GM12891 (cell line): ENCODE measurements around the gene ELFN1.

Experiments
- DNase-seq: peaks from one replicate; pipeline ENCODE4 v3.0.0; 2011; ENCODE audit warnings: low spot score; ENCODE audit not compliant: insufficient read length
- FAIRE-seq: peaks from 2 replicates; lab custom pipeline; 2011; peaks lifted over from hg19 to GRCh38; lab: Jason Lieb, UNC
- PAX5 ChIP-seq: IDR thresholded peaks from 2 replicates; pipeline ENCODE4 v1.6.1; 2011; ENCODE audit warnings: low read length, moderate library complexity, mild to moderate bottlenecking; ENCODE audit not compliant: insufficient read depth, severe bottlenecking
- POLR2A ChIP-seq: IDR thresholded peaks from 2 replicates; pipeline ENCODE4 v1.6.1; 2011; ENCODE audit warnings: low read depth, low read length, control low read depth
- POLR2AphosphoS5 ChIP-seq: IDR thresholded peaks from 2 replicates; pipeline ENCODE4 v1.6.1; 2011; ENCODE audit warnings: low read depth, low read length, control low read depth
- POU2F2 ChIP-seq: IDR thresholded peaks from 2 replicates; pipeline ENCODE4 v1.6.1; 2011; ENCODE audit warnings: low read depth, mild to moderate bottlenecking, control low read depth, low read length, moderate library complexity
- SPI1 ChIP-seq: IDR thresholded peaks from 2 replicates; pipeline ENCODE4 v1.6.1; 2011; ENCODE audit warnings: low read depth, low read length, control low read depth
- TAF1 ChIP-seq: IDR thresholded peaks from 2 replicates; pipeline ENCODE4 v1.6.1; 2011; ENCODE audit warnings: low read depth, low read length, control low read depth

Gene ELFN1

DNA sequence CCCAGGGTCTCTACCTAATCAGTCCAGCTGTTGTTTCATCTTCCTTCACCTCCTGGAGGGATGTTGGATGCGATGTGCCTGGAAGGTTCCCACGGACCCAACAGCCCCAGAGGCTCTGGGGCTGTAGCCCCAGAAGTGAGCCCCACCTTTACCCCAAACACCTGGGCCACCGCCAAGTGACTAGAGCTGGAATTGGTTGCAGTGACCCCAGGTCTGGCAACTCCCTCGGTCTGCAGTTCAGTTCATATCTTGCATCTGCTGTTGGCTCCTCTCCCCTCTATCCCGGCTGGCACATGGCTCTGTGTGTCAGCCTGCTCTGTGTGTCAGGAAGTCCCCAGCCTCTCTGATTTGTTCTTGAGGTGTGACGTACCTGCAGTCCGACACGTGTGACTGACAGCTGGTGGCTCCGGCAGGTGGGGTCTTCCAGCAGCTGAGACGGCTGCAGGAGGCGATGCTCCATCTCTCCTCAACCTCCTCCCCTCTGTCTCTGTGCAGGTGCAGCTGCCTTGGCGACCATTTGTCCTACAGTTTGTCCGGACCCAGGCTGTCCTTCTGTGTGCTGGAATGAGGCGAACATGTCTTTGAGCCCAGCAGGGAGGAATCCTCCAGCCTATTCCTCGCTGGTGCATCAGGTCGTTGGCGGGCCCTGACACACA, 38.6 kb downstream of the ELFN1 start:
- DNase-seq (no peak), FAIRE-seq (no peak)
- TF ChIP-seq POU2F2 (no peak), PAX5 (no peak), TAF1 (no peak), POLR2AphosphoS5 (no peak), SPI1 (no peak), POLR2A (no peak)

DNA sequence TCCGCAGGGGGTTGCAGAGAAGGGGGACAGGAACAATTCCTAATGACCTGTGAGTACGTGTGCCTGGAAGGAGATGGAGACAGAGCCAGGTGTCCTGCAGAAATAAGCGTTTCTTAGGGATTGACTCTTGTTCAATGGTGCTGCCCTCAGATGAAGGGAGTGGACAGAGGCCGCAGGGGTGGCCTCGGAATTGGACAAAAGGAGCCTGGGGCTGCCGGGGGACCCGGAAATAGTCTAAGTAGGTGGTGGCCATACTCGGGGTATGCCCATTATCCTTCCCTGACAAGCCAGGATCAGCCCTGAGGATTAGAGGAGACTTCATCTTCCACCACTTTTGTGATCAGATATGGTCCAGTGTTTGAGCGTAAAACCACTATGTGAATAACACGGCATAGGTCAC, 39.2 kb downstream of the ELFN1 start:
- FAIRE-seq (no peak), DNase-seq (no peak)
- TF ChIP-seq POLR2AphosphoS5 = no peak
- no peak for TF ChIP-seq SPI1
- TF ChIP-seq PAX5 = no peak
- no peak for TF ChIP-seq POU2F2
- TF ChIP-seq TAF1 = no peak
- no peak for TF ChIP-seq POLR2A

DNA sequence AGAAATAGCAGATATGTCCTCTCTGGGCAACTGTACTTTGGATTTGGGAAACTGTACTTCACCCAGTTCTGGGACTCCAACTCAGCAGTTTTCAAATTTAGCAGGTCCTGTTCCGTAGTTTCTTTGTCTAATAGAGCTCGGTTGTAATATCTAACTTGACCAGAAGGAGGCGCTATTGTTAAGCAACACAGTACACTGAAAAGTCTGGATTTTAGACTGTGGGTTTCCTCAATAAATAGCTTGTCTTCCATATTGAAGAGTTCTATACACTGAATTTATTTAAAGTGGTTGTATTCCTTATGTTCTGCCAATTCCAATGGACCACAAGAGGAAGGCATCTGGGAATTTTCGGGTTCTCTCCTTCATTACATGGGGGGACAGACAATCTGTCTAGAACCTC, 39.8 kb downstream of the ELFN1 start:
- FAIRE-seq (no peak), DNase-seq (no peak)
- TF ChIP-seq TAF1 = no peak
- TF ChIP-seq SPI1 = no peak
- no peak for TF ChIP-seq POLR2AphosphoS5
- TF ChIP-seq POU2F2 = no peak
- no peak for TF ChIP-seq PAX5
- no peak for TF ChIP-seq POLR2A

DNA sequence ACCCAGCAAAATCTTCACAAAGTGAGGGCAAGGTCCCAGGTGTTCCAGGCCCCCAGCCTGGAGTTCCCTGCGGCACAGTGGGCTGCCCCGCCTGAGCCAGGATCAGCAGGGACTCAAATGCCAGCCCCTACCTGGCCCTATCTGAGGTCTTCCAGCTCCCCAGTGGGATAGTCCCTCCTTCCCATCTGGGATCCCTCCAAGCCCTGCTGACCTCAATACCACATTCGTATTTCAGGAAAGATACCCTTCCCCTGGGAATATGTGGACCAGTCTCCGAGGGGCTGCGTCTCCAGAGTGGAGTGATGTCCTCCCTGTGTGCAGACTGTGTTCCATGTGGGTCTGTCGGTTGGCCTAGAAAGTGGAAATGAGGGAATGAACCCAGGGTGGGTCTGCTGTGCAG, 40.9 kb downstream of the ELFN1 start:
- FAIRE-seq (no peak), DNase-seq (no peak)
- TF ChIP-seq POLR2A = no peak
- TF ChIP-seq SPI1 = no peak
- no peak for TF ChIP-seq PAX5
- TF ChIP-seq POLR2AphosphoS5 = no peak
- no peak for TF ChIP-seq TAF1
- TF ChIP-seq POU2F2 = no peak

DNA sequence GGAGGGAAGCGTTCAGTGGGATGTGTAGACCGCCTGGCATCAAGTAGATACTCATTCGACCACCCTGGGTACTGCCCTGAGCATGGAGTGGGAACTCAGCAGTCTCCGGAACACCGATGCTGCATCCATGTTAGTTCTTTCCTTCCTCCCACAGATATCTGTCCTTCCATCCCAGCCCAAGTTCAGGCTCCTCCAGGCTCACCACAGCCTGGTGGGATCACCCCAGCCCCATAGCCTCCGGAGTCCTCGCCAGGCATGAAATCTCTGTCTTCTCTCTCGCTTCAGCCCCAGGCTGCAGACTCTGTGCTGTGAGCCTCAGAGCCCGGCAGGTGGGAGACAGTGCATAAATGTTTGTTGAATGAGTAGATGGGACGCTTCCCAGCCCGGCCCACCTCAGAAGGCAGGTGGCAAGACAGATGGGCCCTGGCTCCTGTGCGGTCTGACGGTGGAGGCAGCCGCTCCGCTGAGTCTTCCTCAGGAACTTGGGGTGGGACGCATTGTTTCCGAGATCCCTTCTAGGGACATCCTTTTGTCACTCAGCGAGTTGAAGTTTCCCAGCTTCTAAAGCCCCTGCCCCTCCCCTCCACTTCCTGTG, 42.9 kb downstream of the ELFN1 start:
- no peak for FAIRE-seq
- TF ChIP-seq PAX5 = no peak
- DNase-seq = no peak

DNA sequence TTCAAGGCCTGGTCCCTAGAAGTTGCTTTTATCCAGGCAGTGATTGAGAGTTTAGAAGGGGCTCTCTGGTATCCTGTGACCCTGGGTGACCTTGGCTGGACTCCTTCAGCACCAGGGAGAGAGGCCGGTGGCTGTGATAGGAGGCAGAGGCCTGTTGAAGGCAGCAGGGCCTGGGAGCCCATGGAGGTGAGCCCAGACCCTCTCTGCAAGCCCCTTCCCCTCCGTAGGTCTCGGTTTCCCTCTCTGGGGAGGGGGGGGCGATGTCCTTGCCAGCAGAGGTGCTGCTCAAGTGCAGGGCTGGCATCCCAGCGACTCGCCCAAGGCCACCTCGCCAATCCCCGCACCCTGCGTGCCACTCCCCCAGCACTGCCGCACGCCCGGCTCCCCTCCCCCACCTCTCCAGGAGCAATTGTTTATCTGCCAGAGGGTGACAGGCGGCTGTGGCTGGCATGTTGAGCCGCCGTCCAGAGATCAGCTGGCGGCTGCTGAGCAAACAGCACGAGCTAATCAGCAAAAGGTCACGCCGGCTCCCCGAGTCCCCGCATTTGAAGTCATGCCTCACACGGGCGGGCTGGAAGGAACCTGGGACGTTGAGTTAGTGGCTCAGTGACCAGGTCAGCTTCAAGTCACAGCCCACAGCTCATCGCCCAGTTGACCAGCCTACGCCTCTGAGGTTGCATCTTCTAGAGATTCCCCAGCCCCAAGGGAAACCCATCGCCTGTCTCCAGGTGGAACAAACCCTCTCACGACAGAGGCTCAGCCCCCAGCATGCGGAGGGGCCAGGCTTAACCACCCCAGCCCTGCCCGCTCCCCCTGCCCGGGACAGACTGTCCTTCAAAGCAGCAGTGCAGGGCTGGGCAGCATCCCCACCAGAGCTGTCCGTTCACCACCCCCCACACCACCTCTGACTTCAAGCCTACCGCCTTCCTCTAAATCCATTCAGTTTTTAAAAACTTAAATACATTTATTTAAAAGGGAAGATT, 43.7 kb downstream of the ELFN1 start:
- DNase-seq (no peak), FAIRE-seq (no peak)
- no peak for TF ChIP-seq PAX5
- no peak for TF ChIP-seq POLR2AphosphoS5
- TF ChIP-seq SPI1 = no peak
- no peak for TF ChIP-seq POLR2A
- TF ChIP-seq POU2F2 = no peak
- no peak for TF ChIP-seq TAF1

DNA sequence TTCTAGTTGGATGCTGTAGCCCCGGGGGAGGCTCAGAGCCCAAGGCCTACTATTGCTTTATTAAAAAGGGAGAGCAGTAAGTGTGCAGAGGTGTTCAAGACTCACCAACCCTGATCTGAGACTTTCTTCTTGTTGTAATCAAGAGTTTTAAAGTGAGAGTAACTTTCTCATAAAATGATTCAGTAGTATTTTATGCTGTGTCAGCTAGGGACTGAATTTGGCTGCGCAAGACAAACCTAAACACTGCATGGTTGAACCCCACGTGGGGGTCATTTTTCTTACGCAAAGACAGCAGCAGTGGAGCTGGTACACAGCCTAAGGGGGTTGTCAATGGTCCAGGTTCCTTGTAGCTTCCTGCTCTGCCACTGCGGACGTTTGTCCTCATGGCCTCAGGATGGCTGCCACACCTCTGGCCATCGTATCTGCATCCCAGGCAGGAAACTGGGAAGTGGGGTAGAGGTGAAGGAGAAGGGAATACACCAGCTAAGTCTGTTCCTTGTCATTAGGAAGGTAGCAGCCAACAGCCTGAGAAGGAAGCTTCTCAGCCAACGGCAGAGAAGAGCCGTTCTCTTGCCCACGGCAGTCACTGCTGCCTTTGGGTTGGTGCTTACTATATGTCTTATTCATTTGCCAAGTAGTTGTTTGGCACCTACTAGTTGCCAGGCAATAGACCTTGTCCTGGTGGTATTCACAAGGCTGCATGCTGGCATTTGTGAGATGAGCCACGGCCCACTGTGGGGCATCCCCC, 44.7 kb downstream of the ELFN1 start:
- FAIRE-seq = no peak
- DNase-seq = no peak
- no peak for TF ChIP-seq POLR2AphosphoS5

DNA sequence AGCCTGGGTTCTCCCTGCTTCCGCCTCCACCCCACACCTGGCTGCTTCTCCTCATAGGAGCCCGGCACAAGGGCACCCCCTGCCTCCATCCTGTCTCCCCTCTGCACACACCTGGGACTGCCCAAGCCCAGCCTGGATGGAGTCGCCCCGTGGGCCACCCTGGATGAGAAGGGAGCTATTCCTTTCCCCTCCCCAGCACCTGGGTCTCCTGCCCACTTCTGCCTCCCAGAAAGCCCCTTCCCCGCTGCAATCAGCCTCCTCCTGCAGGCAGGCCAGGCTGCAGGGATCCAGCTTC, 45.2 kb downstream of the ELFN1 start:
- FAIRE-seq = no peak
- TF ChIP-seq POLR2A (no peak), TAF1 (no peak), SPI1 (no peak), POU2F2 (no peak), PAX5 (no peak), POLR2AphosphoS5 (no peak)

DNA sequence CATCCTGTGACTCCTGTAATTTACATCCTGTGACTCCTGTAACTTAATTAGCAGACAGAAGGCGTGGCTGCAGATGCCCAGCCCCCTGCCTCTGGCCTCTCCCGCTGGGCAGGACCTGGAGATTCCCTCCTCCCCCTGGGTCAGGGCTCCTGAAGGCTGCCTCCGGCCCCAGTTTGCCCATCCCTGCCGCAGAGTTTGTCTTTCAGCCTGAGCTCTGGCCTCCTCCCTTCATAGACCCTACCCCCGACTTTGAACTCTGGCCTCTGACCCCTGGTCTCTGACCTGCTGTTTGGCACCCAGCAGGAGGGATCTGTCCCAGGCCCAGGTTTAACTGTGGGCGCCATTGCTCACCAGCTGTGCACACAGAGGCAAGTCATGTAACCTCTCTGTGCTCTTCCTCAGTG, 45.6 kb downstream of the ELFN1 start:
- FAIRE-seq (no peak), DNase-seq (no peak)
- no peak for TF ChIP-seq POU2F2
- no peak for TF ChIP-seq TAF1
- TF ChIP-seq PAX5 = no peak
- no peak for TF ChIP-seq SPI1
- TF ChIP-seq POLR2A = no peak
- TF ChIP-seq POLR2AphosphoS5 = no peak

More for the DNA sequence above, 45.2 kb downstream of the ELFN1 start:
- DNase-seq = no peak
